Placental pericyte (primary cell): Measurements from ENCODE around the gene IL11. TPM values are rescaled to one million over a fixed set of nuclear protein-coding genes. Genes with fewer than 3 reads are reported as not detected.

Experiments
- total RNA-seq: library from RNA; depleted of rRNA; stranded (reverse); fragments of >200 nt; gene quantifications from 2 replicates; pipeline ENCODE4 v1.2.3, GENCODE V29; 2012

The IL11 gene
- total RNA-seq: 15.1 and 82.0 TPM in 2 replicates

DNA sequence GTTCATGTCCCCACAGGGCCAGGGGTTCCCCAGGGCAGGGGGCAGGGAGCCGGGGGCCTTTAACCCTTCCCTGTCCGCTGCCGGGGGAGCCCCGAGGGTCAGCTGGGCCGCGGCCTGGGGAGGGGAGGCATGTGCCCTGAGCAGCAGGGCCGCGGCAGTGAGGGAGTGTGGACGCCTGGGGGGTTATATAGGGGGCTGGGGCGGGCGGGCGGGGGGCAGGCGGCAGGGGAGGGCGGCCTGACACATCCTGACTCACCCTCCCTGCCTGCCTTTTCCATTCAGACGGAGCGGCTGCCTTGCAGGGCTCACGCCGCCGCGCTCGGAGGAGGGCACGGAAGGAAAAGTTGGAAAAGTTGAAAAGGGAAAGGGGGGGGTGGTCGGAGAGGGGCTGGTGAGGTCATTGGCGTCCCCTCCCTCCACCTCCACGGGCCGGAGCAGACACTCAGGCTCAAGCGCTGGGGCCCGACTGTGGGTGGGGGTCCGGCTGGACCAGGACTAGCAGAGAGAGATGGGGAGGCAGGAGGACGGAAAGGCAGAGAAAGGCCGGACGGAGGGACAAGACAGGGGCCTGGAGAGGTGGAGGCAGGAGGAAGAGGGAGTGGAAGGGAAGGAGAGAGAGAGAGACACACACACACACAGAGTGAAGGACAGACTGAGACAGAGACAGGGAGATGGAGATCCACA is at the start of gene IL11:
Gene IL11 (minus strand): TSS at position 159 of the 684 bp plus-strand sequence. CDS start 153 bp downstream, at position 6.

DNA sequence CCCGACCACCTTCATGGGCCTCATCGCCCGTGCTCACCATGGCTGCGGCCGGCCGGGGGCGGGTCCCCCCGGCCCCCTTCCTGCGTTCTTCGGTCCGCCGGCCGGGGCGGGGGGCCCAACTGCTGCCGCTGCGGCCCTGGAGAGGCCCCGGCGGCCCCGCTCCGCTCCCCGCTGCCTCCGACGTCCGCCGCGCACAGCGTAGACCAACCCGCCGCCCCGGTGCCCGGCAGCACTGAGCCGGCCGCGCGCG is 37.2 kb upstream of the IL11 start, which contains the start of gene UBE2S:
Gene UBE2S (minus strand): TSS at position 239 of the 250 bp plus-strand sequence. CDS start 199 bp downstream, at position 40.

DNA sequence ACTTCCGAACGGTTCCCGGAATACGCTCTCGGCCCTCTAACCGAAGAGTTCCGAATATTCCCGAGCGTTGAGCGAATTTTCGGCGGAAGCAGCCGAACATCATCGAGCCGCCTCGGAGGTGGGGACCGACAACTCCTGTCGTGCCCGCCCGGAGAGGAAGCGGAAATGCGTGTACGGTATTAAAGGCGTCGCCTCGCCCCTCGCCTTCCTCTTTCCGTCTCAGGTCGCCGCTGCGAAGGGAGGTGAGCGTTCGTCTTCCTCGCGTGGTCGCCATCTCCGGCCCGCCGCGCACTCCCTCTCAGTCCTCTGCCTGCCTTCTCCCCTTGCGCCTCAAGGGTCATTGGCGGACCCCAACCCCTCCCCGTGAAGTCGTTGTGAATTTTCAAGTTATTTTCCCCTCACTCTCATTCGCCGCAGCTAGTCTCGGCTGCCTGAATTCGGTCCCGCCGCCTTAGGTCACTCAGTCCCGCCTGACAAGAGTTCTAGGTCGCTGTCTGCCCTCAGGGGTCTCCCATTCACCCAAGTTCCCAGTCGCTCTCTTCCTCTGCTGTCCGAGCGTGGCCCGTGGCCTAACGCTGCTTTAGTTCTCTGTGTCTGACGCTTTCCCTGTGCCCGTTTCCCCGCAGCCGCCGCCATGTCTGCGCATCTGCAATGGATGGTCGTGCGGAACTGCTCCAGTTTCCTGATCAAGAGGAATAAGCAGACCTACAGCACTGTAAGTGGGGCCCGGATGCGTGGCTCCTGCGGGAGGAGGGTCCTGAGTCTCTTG is 15.6 kb upstream of the IL11 start, which contains the start of gene RPL28:
Gene RPL28 (plus strand): TSS at position 209 of the 769 bp plus-strand sequence. CDS start 426 bp downstream, at position 635.

DNA sequence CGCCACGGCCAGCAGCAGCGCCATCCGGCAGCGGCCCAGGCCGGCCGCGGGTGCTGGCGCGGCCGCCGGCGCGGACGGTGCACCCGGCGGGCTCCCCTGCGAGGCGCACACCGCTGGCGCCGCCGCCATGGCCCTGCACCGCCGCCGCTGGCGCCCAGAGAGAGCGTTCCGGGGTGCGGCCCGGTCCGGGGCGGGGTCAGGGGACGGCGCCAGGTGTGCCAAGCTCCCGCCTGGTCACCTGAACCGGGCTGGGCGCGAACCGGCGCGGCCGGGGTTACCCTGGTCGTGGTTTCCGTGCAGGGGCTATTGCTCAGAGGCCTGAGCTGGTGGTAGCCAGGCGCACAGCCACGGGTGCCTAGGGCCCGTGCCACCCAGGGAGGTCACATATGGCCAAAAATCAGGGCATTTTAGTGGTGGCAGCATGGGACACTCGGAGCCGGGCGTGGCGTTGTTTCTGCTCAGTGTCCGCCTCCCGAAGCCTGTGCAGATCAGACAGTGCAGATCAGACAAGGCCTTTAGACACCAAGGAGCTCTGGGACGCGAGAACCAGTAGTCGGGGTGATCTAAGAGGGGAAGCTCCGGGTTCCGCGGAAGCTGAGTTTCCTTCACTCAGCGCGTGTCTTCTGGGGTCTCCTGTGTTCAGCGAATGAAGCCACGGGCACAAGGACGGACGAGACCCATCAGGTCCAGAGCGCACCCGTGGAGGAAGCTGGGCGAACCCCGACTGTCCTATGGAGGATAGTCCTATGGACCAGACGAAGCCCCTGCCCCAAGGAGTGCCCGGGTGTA is 14.1 kb upstream of the IL11 start, which contains the start of gene TMEM238:
Gene TMEM238 (minus strand): TSS at position 162 of the 789 bp plus-strand sequence. CDS start 33 bp downstream, at position 129.

DNA sequence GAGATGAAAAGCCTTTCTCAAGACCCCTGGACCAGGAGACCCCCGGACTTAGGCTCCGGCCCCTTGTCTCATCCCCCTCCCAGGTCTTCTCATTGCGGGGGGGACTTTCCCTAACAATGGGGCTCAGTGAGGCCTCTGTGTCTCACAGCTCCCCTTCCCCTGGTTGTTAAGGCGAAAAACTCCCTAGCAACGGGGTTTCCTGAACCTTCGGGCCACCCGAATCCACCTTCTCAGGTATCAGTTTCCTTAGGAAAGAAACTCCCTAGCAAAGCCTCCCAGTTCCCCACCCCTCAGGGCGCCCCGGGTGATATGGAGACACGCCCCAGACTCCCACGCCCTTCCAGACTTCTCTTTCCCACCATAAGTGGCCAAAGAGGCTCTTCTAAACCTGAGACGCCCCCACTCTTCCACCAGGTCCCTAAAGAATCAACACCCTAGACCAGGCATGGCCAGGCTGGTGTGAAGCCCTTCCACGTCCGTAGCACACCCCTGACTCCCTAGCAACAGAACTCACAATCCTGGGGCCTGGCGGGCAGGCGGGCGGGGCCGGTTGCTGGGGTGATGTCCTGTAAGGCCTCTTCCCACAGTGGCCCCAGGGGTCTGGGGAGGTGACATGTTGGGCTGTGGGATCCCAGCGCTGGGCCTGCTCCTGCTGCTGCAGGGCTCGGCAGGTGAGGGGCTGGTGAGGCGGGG is 6.1 kb upstream of the IL11 start, which contains the start of gene TMEM190:
Gene TMEM190 (plus strand): TSS at position 586 of the 693 bp plus-strand sequence. CDS start 28 bp downstream, at position 614.

DNA sequence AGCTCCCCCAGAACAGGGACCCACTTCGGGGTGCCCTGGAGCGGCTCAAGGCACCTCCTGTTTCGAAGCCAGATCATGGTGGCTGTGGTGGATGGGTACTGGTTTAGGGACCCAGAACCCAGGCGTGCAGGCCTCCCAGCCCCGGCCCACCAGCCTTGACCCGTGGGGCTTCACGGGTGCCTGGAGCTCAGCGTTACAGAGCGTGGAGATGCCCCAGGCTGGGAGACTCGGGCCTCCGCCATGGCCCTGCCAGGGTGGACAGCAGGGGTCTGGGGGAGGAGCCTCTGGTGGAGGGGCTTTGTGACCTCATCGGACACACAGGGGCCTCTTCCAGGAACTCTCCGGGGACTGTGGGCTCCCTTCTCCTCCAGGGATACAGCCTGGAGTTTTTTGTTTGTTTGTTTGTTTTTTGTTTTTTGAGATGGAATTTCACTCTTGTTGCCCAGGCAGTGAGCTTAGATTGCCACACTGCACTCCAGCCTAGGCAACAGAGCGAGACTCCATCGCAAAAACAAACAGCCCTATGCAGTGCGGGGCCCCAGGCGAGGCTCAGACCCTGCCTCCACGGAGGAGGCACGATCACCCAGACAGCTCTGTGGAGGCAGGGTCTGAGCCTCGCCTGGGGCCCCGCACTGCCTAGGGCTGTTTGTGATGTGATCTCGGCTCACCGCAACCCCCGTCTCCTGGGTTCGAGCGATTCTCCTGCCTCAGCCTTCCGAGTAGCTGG is 7.1 kb downstream of the IL11 start, which contains the start of gene GARIN5B:
Gene GARIN5B (minus strand): TSS at position 271 of the 727 bp plus-strand sequence. CDS start 194 bp downstream, at position 77.

DNA sequence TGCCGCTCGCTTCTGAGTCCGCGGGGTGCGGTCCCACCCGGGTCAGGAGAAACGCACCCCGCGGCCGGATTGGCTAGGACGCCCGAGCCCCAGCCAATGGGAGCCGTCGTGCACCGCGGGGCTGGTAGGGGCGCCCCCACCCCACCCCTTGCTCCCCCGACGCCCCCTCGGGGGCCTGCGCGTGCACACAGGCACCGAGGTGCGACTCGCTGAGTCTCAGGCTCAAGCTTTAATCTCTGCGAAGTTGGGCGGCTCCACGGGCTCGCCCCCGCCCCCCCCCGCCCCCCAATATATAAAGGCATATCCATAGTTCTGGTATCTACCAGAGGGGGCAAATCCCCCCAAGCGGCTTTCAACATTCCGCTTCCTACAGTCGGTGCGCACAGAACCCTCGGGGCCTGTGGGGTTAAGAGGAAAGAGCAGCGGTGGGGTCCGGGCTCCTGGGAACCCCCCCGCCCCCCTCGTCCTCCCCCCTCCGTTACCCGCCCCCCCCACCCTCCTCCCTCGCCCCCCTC is 15.5 kb downstream of the IL11 start, which contains the start of gene COX6B2:
Gene COX6B2 (minus strand): TSS at position 22 of the 515 bp plus-strand sequence. CDS start 198 bp downstream, outside the sequence.

DNA sequence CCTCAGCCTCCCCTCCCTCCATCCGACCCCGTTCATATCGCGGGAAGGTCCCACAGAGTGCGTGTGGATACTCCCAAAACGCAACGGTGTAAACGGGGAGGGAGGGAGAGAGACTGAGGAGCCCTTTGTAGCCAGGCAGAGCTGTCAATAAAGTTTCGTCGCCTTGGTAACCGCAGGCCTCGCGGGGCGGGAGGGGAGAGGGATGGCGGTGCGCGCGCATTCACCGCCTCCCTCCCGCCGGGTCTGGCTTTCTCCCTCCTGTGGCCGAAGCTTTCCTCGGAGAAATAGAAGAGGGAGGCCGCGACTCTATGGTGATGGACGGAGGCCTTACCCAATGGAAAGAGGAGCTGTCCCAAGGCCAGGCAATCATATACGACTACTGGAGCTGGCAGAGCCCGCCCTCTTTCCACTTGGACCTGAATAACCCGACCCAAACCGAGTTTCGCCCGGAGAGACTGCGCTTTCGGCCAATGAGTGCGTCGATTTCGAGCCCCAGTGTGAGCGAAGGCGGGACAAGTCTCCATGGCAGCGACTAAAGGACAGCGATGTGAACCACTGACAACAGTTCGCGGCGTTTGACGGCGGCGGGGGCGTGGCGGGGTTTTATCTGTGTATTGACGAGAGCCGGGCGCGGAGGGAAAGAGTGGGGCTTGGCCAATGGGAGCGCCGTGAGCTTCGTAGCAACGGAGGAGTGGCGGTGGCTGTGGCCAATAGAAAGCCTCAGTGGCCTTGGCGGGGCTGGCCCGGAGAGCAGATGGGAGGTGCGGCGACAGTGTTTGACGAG is 31.0 kb downstream of the IL11 start, which contains the start of gene KMT5C:
Gene KMT5C (plus strand): TSS at position 772 of the 784 bp plus-strand sequence. CDS start 2,061 bp downstream, outside the sequence.

DNA sequence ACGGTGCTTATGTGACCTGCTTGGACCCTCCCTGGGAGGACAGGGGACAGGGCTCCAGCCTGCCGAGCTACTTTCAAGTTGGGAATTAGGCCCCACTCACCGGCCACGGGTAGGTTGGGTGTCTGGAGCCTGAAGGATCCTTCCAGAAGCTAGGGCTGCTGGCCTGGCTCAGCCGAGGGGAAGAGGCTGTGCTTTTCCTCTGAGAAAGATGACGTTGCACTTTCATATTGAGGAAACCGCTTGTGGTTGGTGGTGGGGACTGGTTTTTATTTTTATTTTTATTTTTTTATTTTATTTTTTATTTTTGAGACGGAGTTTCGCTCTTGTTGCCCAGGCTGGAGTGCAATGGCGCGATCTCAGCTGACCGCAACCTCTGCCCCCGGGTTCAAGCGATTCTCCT is 45.1 kb downstream of the IL11 start, which contains the start of gene TMEM150B:
Gene TMEM150B (minus strand): TSS at position 170 of the 400 bp plus-strand sequence. CDS start 4,305 bp downstream, outside the sequence.

Other genes starting within 250 kb of the IL11 start
- gene TNNT1, start 221.3 kb downstream of the IL11 start, total RNA-seq: 0.57 and 2.8 TPM in 2 replicates
- not detected in 2 replicates for gene TNNI3, start 212.7 kb downstream of the IL11 start, total RNA-seq
- gene DNAAF3, start 203.8 kb downstream of the IL11 start, total RNA-seq: 0.66 TPM in 1 of 2 replicates, not detected in the other
- gene SYT5, start 190.2 kb downstream of the IL11 start, total RNA-seq: under 0.01 TPM in 1 of 2 replicates, not detected in the other
- 4.9 and 46.0 TPM in 2 replicates for gene PTPRH, start 161.0 kb downstream of the IL11 start, total RNA-seq
- gene TMEM86B, start 141.7 kb downstream of the IL11 start, total RNA-seq: 1.9 and 2.6 TPM in 2 replicates
- gene PPP6R1, start 111.4 kb downstream of the IL11 start, total RNA-seq: 58.9 and 69.9 TPM in 2 replicates
- gene HSPBP1, start 90.4 kb downstream of the IL11 start, total RNA-seq: 41.1 and 41.9 TPM in 2 replicates
- 1.7 and 3.5 TPM in 2 replicates for gene BRSK1, start 86.5 kb downstream of the IL11 start, total RNA-seq
- gene TMEM150B, start 45.1 kb downstream of the IL11 start, total RNA-seq: not detected in 2 replicates
- gene KMT5C, start 30.6 kb downstream of the IL11 start, total RNA-seq: 7.9 and 9.6 TPM in 2 replicates
- 0.14 and 0.22 TPM in 2 replicates for gene COX6B2, start 15.7 kb downstream of the IL11 start, total RNA-seq
- gene GARIN5B, start 7.2 kb downstream of the IL11 start, total RNA-seq: not detected in 2 replicates
- not detected in 2 replicates for gene TMEM190, start 6.4 kb upstream of the IL11 start, total RNA-seq
- gene TMEM238, start 13.8 kb upstream of the IL11 start, total RNA-seq: 1.4 TPM in 1 of 2 replicates, not detected in the other
- gene RPL28, start 15.5 kb upstream of the IL11 start, total RNA-seq: 301 and 1,049 TPM in 2 replicates
- gene UBE2S, start 37.3 kb upstream of the IL11 start, total RNA-seq: 40.5 and 198 TPM in 2 replicates
- not detected in 2 replicates for gene SHISA7, start 72.8 kb upstream of the IL11 start, total RNA-seq
- 50.8 and 116 TPM in 2 replicates for gene ISOC2, start 91.2 kb upstream of the IL11 start, total RNA-seq
- not detected in 2 replicates for gene C19orf85, start 94.3 kb upstream of the IL11 start, total RNA-seq
- 3.3 and 3.9 TPM in 2 replicates for gene ZNF628, start 106.2 kb upstream of the IL11 start, total RNA-seq
- 17.5 and 19.3 TPM in 2 replicates for gene NAT14, start 114.7 kb upstream of the IL11 start, total RNA-seq
- gene SSC5D, start 118.0 kb upstream of the IL11 start, total RNA-seq: 3.1 and 24.2 TPM in 2 replicates
- not detected in 2 replicates for gene SBK2, start 166.7 kb upstream of the IL11 start, total RNA-seq
- not detected in 2 replicates for gene SBK3, start 175.1 kb upstream of the IL11 start, total RNA-seq
- gene ZNF579, start 210.4 kb upstream of the IL11 start, total RNA-seq: 6.7 and 9.0 TPM in 2 replicates
- gene FIZ1, start 229.1 kb upstream of the IL11 start, total RNA-seq: 4.2 and 5.6 TPM in 2 replicates
- 9.6 and 13.3 TPM in 2 replicates for gene ZNF524, start 229.8 kb upstream of the IL11 start, total RNA-seq
- 2.4 and 2.6 TPM in 2 replicates for gene ZNF865, start 235.2 kb upstream of the IL11 start, total RNA-seq